B cell (primary cell): ENCODE data around the gene DCTPP1. TPM values are rescaled to one million over a fixed set of nuclear protein-coding genes. Genes with fewer than 3 reads are reported as not detected.

Experiments used
- ATAC-seq: fragments of 200-7000 bp; cut with Tn5 transposase; one replicate; pipeline ENCODE4 v1.10.0; 2021; ENCODE audit warnings: low read depth, mild to moderate bottlenecking, moderate number of reproducible peaks, moderate library complexity
- CTCF ChIA-PET: fragments of 350-600 bp; sonication (Branson Sonifier 250); formaldehyde crosslinking; loops from one replicate; lab custom pipeline; 2021; ENCODE audit warnings: antibody characterized with exemption, inconsistent platforms; lab: Charles Lee
- POLR2A ChIA-PET: fragments of 350-600 bp; sonication (Branson Sonifier 250); formaldehyde crosslinking; loops from one replicate; lab custom pipeline; 2021; ENCODE audit warnings: antibody characterized with exemption; lab: Charles Lee
- DNase-seq: peaks from one replicate; pipeline ENCODE4 v3.0.0; 2013
- H2AFZ ChIP-seq: 2 replicates; pipeline ENCODE4 v1.6.1; 2012; ENCODE audit warnings: mild to moderate bottlenecking, low read depth, low read length; ENCODE audit not compliant: insufficient read depth, poor library complexity, severe bottlenecking
- H3K27ac ChIP-seq, 2 donors: 1 replicate in 1 of 2; 2 replicates in 1 of 2; pipeline ENCODE4 v1.5.1; 2012 to 2013; ENCODE audit warnings: low read length in 2 of 2, mild to moderate bottlenecking in 2 of 2, moderate library complexity in 1 of 2
- H3K27me3 ChIP-seq, 4 experiments: fragments of 200-600 bp in 1 of 4; sonication (generic) in 1 of 4; replicated peaks in 1 of 4; 1 replicate in 2 of 4; 2 replicates in 2 of 4; pipeline versions ENCODE4 v1.6.1 to v1.7.0; 2013 to 2016; ENCODE audit warnings: low read length in 3 of 4, mild to moderate bottlenecking in 2 of 4, mixed read lengths in 1 of 4, moderate library complexity in 1 of 4; ENCODE audit not compliant: insufficient read depth in 4 of 4, control insufficient read depth in 3 of 4; ENCODE audit errors: control extremely low read depth in 1 of 4
- H3K36me3 ChIP-seq, 2 experiments: replicated peaks in 1 of 2; 1 replicate in 1 of 2; 2 replicates in 1 of 2; pipeline versions ENCODE4 v1.6.1 to v1.7.1; 2013; ENCODE audit warnings: low read length in 1 of 2; ENCODE audit not compliant: insufficient read depth in 2 of 2, control insufficient read depth in 1 of 2; ENCODE audit errors: control extremely low read depth in 1 of 2, extremely low read depth in 1 of 2
- H3K4me1 ChIP-seq, 2 donors: fragments of 200-600 bp in 1 of 2; sonication (generic) in 1 of 2; 1 replicate in 1 of 2; 2 replicates in 1 of 2; pipeline versions ENCODE4 v1.5.1 to v1.6.1; 2013 to 2017; ENCODE audit warnings: low read length in 2 of 2; ENCODE audit not compliant: control insufficient read depth in 2 of 2, insufficient read depth in 2 of 2
- H3K4me2 ChIP-seq: replicated peaks from 2 replicates; pipeline ENCODE3; 2012; ENCODE audit warnings: mild to moderate bottlenecking, low read depth, low read length; ENCODE audit not compliant: poor library complexity, severe bottlenecking
- H3K4me3 ChIP-seq, 5 experiments: fragments of 200-600 bp in 1 of 5; sonication (generic) in 1 of 5; 1 replicate in 3 of 5; 2 replicates in 2 of 5; pipeline versions ENCODE4 v1.5.1 to v1.7.0; 2011 to 2016; ENCODE audit warnings: low read length in 4 of 5, mild to moderate bottlenecking in 4 of 5, low read depth in 2 of 5, control low read depth in 1 of 5, moderate library complexity in 1 of 5; ENCODE audit not compliant: insufficient read depth in 1 of 5; ENCODE audit errors: control extremely low read depth in 1 of 5, extremely low read depth in 1 of 5
- H3K79me2 ChIP-seq: fragments of 200-600 bp; sonication (generic); one replicate; pipeline ENCODE4 v1.6.0; 2016; ENCODE audit warnings: low read length; ENCODE audit not compliant: control insufficient read depth, insufficient read depth
- H3K9ac ChIP-seq: fragments of 200-600 bp; sonication (generic); 2 replicates; pipeline ENCODE4 v1.6.1; 2017; ENCODE audit warnings: mild to moderate bottlenecking, low read length, moderate library complexity
- H3K9me3 ChIP-seq, 3 donors: one replicate each; pipeline versions ENCODE4 v1.6.1 to v1.7.1; 2013; ENCODE audit warnings: low read length in 2 of 3; ENCODE audit not compliant: control insufficient read depth in 2 of 3, insufficient read depth in 1 of 3; ENCODE audit errors: control extremely low read depth in 1 of 3
- H4K20me1 ChIP-seq: 2 replicates; pipeline ENCODE4 v1.6.0; 2012; ENCODE audit warnings: mild to moderate bottlenecking, low read length; ENCODE audit not compliant: insufficient read depth, control insufficient read depth, poor library complexity, severe bottlenecking
- H3K27ac Mint-ChIP-seq: one replicate; pipeline ENCODE4 v1.8.0; 2021; ENCODE audit warnings: mixed read lengths
- H3K27me3 Mint-ChIP-seq: one replicate; pipeline ENCODE4 v1.8.0; 2021; ENCODE audit warnings: mixed read lengths
- H3K4me1 Mint-ChIP-seq: one replicate; pipeline ENCODE4 v1.8.0; 2021; ENCODE audit warnings: mixed read lengths
- H3K4me3 Mint-ChIP-seq: one replicate; pipeline ENCODE4 v1.8.0; 2021; ENCODE audit warnings: mixed read lengths
- H3K9me3 Mint-ChIP-seq: one replicate; pipeline ENCODE4 v1.8.0; 2022; ENCODE audit warnings: mixed read lengths; ENCODE audit not compliant: insufficient read depth
- CTCF ChIP-seq: fragments of 200-600 bp; IDR thresholded peaks from one replicate; pipeline ENCODE4 v1.8.0; 2022; ENCODE audit warnings: antibody characterized with exemption, mild to moderate bottlenecking
- EZH2 ChIP-seq: IDR thresholded peaks from 2 replicates; pipeline ENCODE4 v1.6.1; 2012; ENCODE audit warnings: borderline replicate concordance, low read depth, mild to moderate bottlenecking, moderate library complexity, low read length; ENCODE audit not compliant: insufficient read depth, poor library complexity, severe bottlenecking
- WGBS: methylation state at CpG from one replicate; pipeline ENCODE4 v1.1.5; 2013; ENCODE audit warnings: missing lambda C conversion rate; ENCODE audit not compliant: insufficient coverage; 5-methylcytosine and 5-hydroxymethylcytosine counted together
- intact Hi-C: fragments of 100-400 bp; cut with micrococcal nuclease; formaldehyde crosslinking; loops from one replicate; pipeline ENCODE4 v1.10.0; 2022
- polyA plus RNA-seq: library from polyadenylated mRNA; depleted of rRNA; stranded (reverse); fragments of >200 nt; gene quantifications from 2 replicates; pipeline ENCODE4 v1.2.3, GENCODE V29; 2012
- total RNA-seq, 2 donors: library from RNA; stranded (reverse); fragments of 120-200 nt in 1 of 2; gene quantifications; 1 replicate in 1 of 2; 2 replicates in 1 of 2; pipeline versions ENCODE4 v1.2.3 to v1.2.4, GENCODE V29; 2013 to 2022

The DCTPP1 gene
- total and polyA plus RNA-seq, 2 donors (not counting 1 experiment from before 2014, with no cell fraction given): 25.0 to 30.3 TPM

GRCh38 chr16:30380072-30380802 is 49.6 kb downstream of the DCTPP1 start:
- Mint-ChIP-seq H3K27me3 (no peaks in the 10 kb centered on the region), H3K4me1 (peaks cover 53% of the 10 kb centered on the region), H3K27ac (peak overlapping the region; percentile 69), H3K4me3 (peak overlapping the region; percentile 90), H3K9me3 (no peaks in the 10 kb centered on the region)
- DNase-seq: no peak
- no peaks in the 10 kb centered on the region for H3K27me3 ChIP-seq
- H2AFZ ChIP-seq: no peak overlapping the region
- peaks cover 0 to 2% (median 0%) of the 10 kb centered on the region in 3 donors for H3K9me3 ChIP-seq
- H3K4me3 ChIP-seq: no peak overlapping the region
- CTCF ChIA-PET: interaction anchor here (1.7 kb wide), 1 partner anchor 29 kb away, joined by 5 read pairs; no protein-coding TSS in a partner anchor
- intact Hi-C loops: no loop called here
- no peaks in the 10 kb centered on the region for H4K20me1 ChIP-seq
- POLR2A ChIA-PET: no interaction called here
- peaks cover 56% of the 10 kb centered on the region for H3K79me2 ChIP-seq
- peaks cover 34 to 68% of the 10 kb centered on the region in 2 donors for H3K4me1 ChIP-seq
- 88% methylated on average over 4 of the region's 4 CpGs for WGBS
- no peak for ATAC-seq
- no peak for TF ChIP-seq EZH2
- no peak overlapping the region for H3K9ac ChIP-seq
- H3K27ac ChIP-seq: peak overlapping the region in 1 of 2 donors; percentile 100
- H3K36me3 ChIP-seq: peaks cover 0 to 2% of the 10 kb centered on the region in 2 experiments
- peak overlapping the region; percentile 100 for H3K4me2 ChIP-seq

- Histone ChIP-seq H3K4me3 (peak overlapping the region in 4 of 5 experiments; percentile 56 to 87 (median 66)), H3K4me2 (peak overlapping the region; percentile 100), H4K20me1 (no peaks in the 10 kb centered on the region), H2AFZ (peak overlapping the region; percentile 77), H3K9ac (peak overlapping the region; percentile 99), H3K36me3 (peaks cover 0 to 2% of the 10 kb centered on the region in 2 experiments), H3K27ac (peak overlapping the region; percentile 90 to 100), H3K9me3 (peaks cover 0 to 2% (median 0%) of the 10 kb centered on the region in 3 donors), H3K4me1 (peaks cover 34 to 68% of the 10 kb centered on the region in 2 donors), H3K79me2 (peaks cover 53% of the 10 kb centered on the region), H3K27me3 (no peaks in the 10 kb centered on the region)
- no peak for DNase-seq
- Mint-ChIP-seq H3K4me1 (peaks cover 53% of the 10 kb centered on the region), H3K4me3 (peak overlapping the region; percentile 94), H3K27ac (peak overlapping the region; percentile 100), H3K27me3 (no peaks in the 10 kb centered on the region), H3K9me3 (no peaks in the 10 kb centered on the region)
- intact Hi-C loops: loop anchor here (2.0 to 10.0 kb wide), 5 partner anchors 93 to 1454 kb away; partner anchors contain the start of genes ALDOA, ITGAL, RABEP2 and TBX6
- ATAC-seq: no peak
- WGBS: 21% methylated on average over 20 of the region's 27 CpGs
- TF ChIP-seq CTCF (peak; percentile 21), EZH2 (no peak)
- ChIA-PET CTCF (interaction anchor here (0.9 to 2.0 kb wide), 4 partner anchors 17 to 30 kb away, joined by 3 to 9 read pairs (median 4); no protein-coding TSS in a partner anchor), POLR2A (interaction anchor here (0.7 to 1.5 kb wide), 4 partner anchors 13 to 193 kb away, joined by 5 to 9 read pairs (median 6); partner anchors contain the start of gene ZNF771)
These were observed 50.6 kb downstream of the DCTPP1 start for GRCh38 chr16:30379158-30379783.
